H9 (cell line): Measurements from ENCODE around the gene CRYGD. TPM values are rescaled to one million over a fixed set of nuclear protein-coding genes. Genes with fewer than 3 reads are reported as not detected.
A peak's percentile ranks its signal among the peaks of the same experiment; 100 is the strongest.

ENCODE experiments used
- DNase-seq: peaks from one replicate; pipeline ENCODE4 v3.0.0-alpha.2; 2017
- H2AFZ ChIP-seq: one replicate; pipeline ENCODE4 v1.6.1; 2013; ENCODE audit warnings: mild to moderate bottlenecking, low read length, control low read depth, moderate library complexity
- H2AK5ac ChIP-seq: 2 replicates; pipeline ENCODE4 v1.6.1; 2013; ENCODE audit warnings: low read length, control low read depth, mixed read lengths; ENCODE audit not compliant: insufficient read length
- H2BK120ac ChIP-seq: one replicate; pipeline ENCODE4 v1.6.1; 2013; ENCODE audit warnings: low read depth, mild to moderate bottlenecking, low read length, control low read depth, inconsistent platforms; ENCODE audit not compliant: poor library complexity, severe bottlenecking
- H2BK12ac ChIP-seq: 2 replicates; pipeline ENCODE4 v1.6.1; 2013; ENCODE audit warnings: low read length, control low read depth, mixed read lengths, low read depth; ENCODE audit not compliant: insufficient read length
- H2BK15ac ChIP-seq: 2 replicates; pipeline ENCODE4 v1.6.1; 2013; ENCODE audit warnings: low read depth, low read length, control low read depth
- H2BK20ac ChIP-seq: one replicate; pipeline ENCODE4 v1.6.1; 2013; ENCODE audit warnings: low read depth, mild to moderate bottlenecking, low read length, control low read depth, inconsistent platforms; ENCODE audit not compliant: poor library complexity, severe bottlenecking
- H2BK5ac ChIP-seq: 2 replicates; pipeline ENCODE4 v1.6.1; 2013; ENCODE audit warnings: low read length, control low read depth, mixed read lengths; ENCODE audit not compliant: insufficient read length
- H3K14ac ChIP-seq: 2 replicates; pipeline ENCODE4 v1.6.1; 2013; ENCODE audit warnings: low read length, control low read depth; ENCODE audit not compliant: insufficient read depth
- H3K18ac ChIP-seq: 2 replicates; pipeline ENCODE4 v1.6.1; 2013; ENCODE audit warnings: low read depth, mild to moderate bottlenecking, mixed read lengths, low read length, control low read depth; ENCODE audit not compliant: insufficient read length
- H3K23ac ChIP-seq: 2 replicates; pipeline ENCODE4 v1.6.1; 2013; ENCODE audit warnings: low read length, control low read depth, mixed read lengths, low read depth; ENCODE audit not compliant: insufficient read length
- H3K23me2 ChIP-seq: 2 replicates; pipeline ENCODE4 v1.6.1; 2013; ENCODE audit warnings: low read depth, mild to moderate bottlenecking, mixed read lengths, low read length, control low read depth; ENCODE audit not compliant: insufficient read length, poor library complexity, severe bottlenecking
- H3K27ac ChIP-seq: 2 replicates; pipeline ENCODE4 v1.5.1; 2013; ENCODE audit warnings: low read length, control low read depth, mixed read lengths, low read depth; ENCODE audit not compliant: insufficient read length
- H3K27me3 ChIP-seq: 2 replicates; pipeline ENCODE4 v1.6.1; 2013; ENCODE audit warnings: low read length, control low read depth, inconsistent platforms; ENCODE audit not compliant: insufficient read depth
- H3K4ac ChIP-seq: 2 replicates; pipeline ENCODE4 v1.6.1; 2013; ENCODE audit warnings: low read depth, mild to moderate bottlenecking, control low read depth, inconsistent platforms, low read length, moderate library complexity
- H3K4me1 ChIP-seq: 2 replicates; pipeline ENCODE4 v1.6.1; 2013; ENCODE audit warnings: low read length, control low read depth, inconsistent platforms; ENCODE audit not compliant: insufficient read depth
- H3K4me2 ChIP-seq: 2 replicates; pipeline ENCODE4 v1.6.1; 2013; ENCODE audit warnings: low read length, control low read depth, mixed read lengths; ENCODE audit not compliant: insufficient read length, insufficient read depth
- H3K56ac ChIP-seq: 2 replicates; pipeline ENCODE4 v1.6.1; 2013; ENCODE audit warnings: low read depth, mild to moderate bottlenecking, mixed read lengths, low read length, control low read depth; ENCODE audit not compliant: insufficient read length
- H3K79me1 ChIP-seq: 2 replicates; pipeline ENCODE4 v1.6.1; 2013; ENCODE audit warnings: low read depth, mild to moderate bottlenecking, moderate library complexity, low read length, control low read depth, inconsistent platforms; ENCODE audit not compliant: insufficient read depth, poor library complexity, severe bottlenecking
- H3K79me2 ChIP-seq: 2 replicates; pipeline ENCODE4 v1.6.1; 2013; ENCODE audit warnings: low read length, control low read depth, inconsistent platforms; ENCODE audit not compliant: insufficient read depth
- H3K9ac ChIP-seq: 2 replicates; pipeline ENCODE4 v1.6.1; 2013; ENCODE audit warnings: low read length, control low read depth, mixed read lengths; ENCODE audit not compliant: insufficient read length; ENCODE audit errors: extremely low read depth
- H3K9me3 ChIP-seq: one replicate; pipeline ENCODE4 v1.6.1; 2013; ENCODE audit warnings: low read depth, low read length, inconsistent platforms; ENCODE audit not compliant: control insufficient read depth
- H3T11ph ChIP-seq: one replicate; pipeline ENCODE4 v1.6.1; 2013; ENCODE audit warnings: mild to moderate bottlenecking, low read length, control low read depth, inconsistent platforms
- H4K20me1 ChIP-seq: one replicate; pipeline ENCODE4 v1.6.1; 2013; ENCODE audit not compliant: control insufficient read depth, insufficient read length, insufficient read depth
- H4K5ac ChIP-seq: 2 replicates; pipeline ENCODE4 v1.6.1; 2013; ENCODE audit warnings: low read depth, mild to moderate bottlenecking, mixed read lengths, low read length, control low read depth; ENCODE audit not compliant: insufficient read length
- H4K8ac ChIP-seq: replicated peaks from 2 replicates; pipeline ENCODE4 v1.6.1; 2013; ENCODE audit warnings: low read length, control low read depth, mixed read lengths, low read depth; ENCODE audit not compliant: insufficient read length
- H4K91ac ChIP-seq: 2 replicates; pipeline ENCODE4 v1.6.1; 2013; ENCODE audit warnings: low read depth, mild to moderate bottlenecking, moderate library complexity, mixed read lengths, low read length, control low read depth; ENCODE audit not compliant: insufficient read length
- H3K27ac Mint-ChIP-seq, 3 experiments: 2 replicates in 2 of 3; 3 replicates in 1 of 3; pipeline ENCODE4 v1.8.0; 2020 to 2021; ENCODE audit warnings: mixed read lengths in 3 of 3, mild to moderate bottlenecking in 1 of 3, moderate library complexity in 1 of 3
- H3K27me3 Mint-ChIP-seq: 2 replicates; pipeline ENCODE4 v1.8.0; 2021; ENCODE audit warnings: low read depth, mild to moderate bottlenecking, moderate library complexity, mixed read lengths
- H3K36me3 Mint-ChIP-seq, 3 experiments: 2 replicates in 2 of 3; 3 replicates in 1 of 3; pipeline ENCODE4 v1.8.0; 2020 to 2021; ENCODE audit warnings: low read depth in 3 of 3, mixed read lengths in 3 of 3; ENCODE audit not compliant: insufficient read depth in 1 of 3
- H3K4me1 Mint-ChIP-seq, 2 experiments: 2 replicates each; pipeline ENCODE4 v1.8.0; 2020; ENCODE audit warnings: mixed read lengths in 2 of 2
- H3K4me3 Mint-ChIP-seq, 2 experiments: 2 replicates in 1 of 2; 3 replicates in 1 of 2; pipeline ENCODE4 v1.8.0; 2020 to 2021; ENCODE audit warnings: mild to moderate bottlenecking in 2 of 2, mixed read lengths in 2 of 2, moderate library complexity in 1 of 2
- H3K9me3 Mint-ChIP-seq, 2 experiments: 2 replicates in 1 of 2; 3 replicates in 1 of 2; pipeline ENCODE4 v1.8.0; 2020; ENCODE audit warnings: mild to moderate bottlenecking in 2 of 2, mixed read lengths in 2 of 2, moderate library complexity in 1 of 2
- WGBS: extraction: QIAGEN DNeasy Blood & Tissue Kit; methylation state at CpG from one replicate; pipeline ENCODE4 v1.1.7; 2013; ENCODE audit warnings: missing lambda C conversion rate, low lambda C conversion rate, mixed read lengths; ENCODE audit not compliant: insufficient read length; ENCODE audit errors: extremely low coverage; 5-methylcytosine and 5-hydroxymethylcytosine counted together
- total RNA-seq: library from RNA; stranded (reverse); gene quantifications from 2 replicates; pipeline ENCODE4 v1.2.1, GENCODE V29; 2021
- TF ChIP-seq, protein P1 (sequence below): fragments of 200-600 bp; sonication (generic); conservative IDR thresholded peaks from 3 replicates; pipeline ENCODE4 v1.8.0; 2021; ENCODE audit warnings: antibody characterized with exemption, mild to moderate bottlenecking

CRYGD gene
- total RNA-seq, 1 experiment from 2014 or later = not detected

DNA sequence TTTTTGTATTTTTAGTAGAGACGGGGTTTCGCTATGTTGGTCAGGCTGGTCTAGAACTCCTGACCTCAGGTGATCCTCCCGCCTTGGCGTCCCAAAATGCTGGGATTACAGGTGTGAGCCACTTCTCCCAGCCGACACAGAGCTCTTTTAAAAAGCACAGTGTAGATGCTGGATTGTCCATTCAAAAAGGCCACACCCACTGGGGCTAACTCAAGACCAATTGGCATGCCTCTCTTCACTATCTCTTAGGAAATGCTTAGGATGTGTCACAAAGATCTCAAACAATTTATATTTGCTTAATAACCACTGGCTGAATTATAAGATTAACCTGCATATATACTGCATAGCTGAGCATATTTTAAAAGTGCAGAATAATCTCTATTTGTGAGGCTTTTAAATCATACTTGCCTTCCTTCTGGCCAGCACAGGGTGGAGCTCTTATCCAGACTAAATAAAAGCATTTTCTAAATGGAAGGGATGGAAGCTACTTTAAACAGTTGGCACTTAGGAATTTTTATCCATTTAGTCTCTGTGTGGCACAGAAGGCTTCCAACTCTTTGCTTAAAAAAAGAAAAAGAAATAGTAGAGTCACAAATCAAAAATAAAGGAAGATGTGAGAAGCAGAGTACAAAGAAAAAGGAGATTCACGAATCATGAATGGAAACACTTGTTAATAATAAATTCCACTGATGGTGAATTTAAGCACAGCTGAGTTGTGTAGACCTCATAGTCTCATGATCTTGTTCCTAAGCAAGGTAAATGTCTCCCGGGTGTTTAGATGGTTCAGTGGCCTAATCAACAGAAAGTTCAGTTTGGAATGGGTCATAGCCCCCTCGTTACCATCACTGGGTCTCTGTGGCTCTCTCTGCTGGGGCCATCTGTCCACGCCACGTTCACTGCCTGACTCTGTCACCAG, 22.4 kb downstream of the CRYGD start:
- no peaks in the 10 kb centered on the region for H4K20me1 ChIP-seq
- no peaks in the 10 kb centered on the region for H3K79me2 ChIP-seq
- H3K27ac Mint-ChIP-seq = 0 out of 7 replicates have a peak overlapping the region, but pooled peaks of 1 of the 3 experiments have one; percentile 3
- no peak overlapping the region for H3K56ac ChIP-seq
- H3K4ac ChIP-seq = no peak overlapping the region
- no peak overlapping the region for H2BK20ac ChIP-seq
- H3K9me3 Mint-ChIP-seq = peaks cover 3 to 6% of the 10 kb centered on the region in 2 experiments; a peak in 3 of 5 replicates
- TF ChIP-seq, protein P1, sequence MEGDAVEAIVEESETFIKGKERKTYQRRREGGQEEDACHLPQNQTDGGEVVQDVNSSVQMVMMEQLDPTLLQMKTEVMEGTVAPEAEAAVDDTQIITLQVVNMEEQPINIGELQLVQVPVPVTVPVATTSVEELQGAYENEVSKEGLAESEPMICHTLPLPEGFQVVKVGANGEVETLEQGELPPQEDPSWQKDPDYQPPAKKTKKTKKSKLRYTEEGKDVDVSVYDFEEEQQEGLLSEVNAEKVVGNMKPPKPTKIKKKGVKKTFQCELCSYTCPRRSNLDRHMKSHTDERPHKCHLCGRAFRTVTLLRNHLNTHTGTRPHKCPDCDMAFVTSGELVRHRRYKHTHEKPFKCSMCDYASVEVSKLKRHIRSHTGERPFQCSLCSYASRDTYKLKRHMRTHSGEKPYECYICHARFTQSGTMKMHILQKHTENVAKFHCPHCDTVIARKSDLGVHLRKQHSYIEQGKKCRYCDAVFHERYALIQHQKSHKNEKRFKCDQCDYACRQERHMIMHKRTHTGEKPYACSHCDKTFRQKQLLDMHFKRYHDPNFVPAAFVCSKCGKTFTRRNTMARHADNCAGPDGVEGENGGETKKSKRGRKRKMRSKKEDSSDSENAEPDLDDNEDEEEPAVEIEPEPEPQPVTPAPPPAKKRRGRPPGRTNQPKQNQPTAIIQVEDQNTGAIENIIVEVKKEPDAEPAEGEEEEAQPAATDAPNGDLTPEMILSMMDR = peak; percentile 73
- H3K9ac ChIP-seq = no peak overlapping the region
- H3K27ac ChIP-seq = no peak overlapping the region
- no peak overlapping the region for H3K18ac ChIP-seq
- H4K8ac ChIP-seq = no peak overlapping the region
- H2AFZ ChIP-seq = no peak overlapping the region
- no peaks in the 10 kb centered on the region for H3K79me1 ChIP-seq
- H3K14ac ChIP-seq = no peak overlapping the region
- no peaks in the 10 kb centered on the region for H3K23me2 ChIP-seq
- peaks cover 0 to 4% (median 0%) of the 10 kb centered on the region in 3 experiments; a peak in 3 of 7 replicates for H3K36me3 Mint-ChIP-seq
- no CpG with 5 or more reads among the region's 10 CpGs for WGBS
- H3K27me3 ChIP-seq = no peaks in the 10 kb centered on the region
- no peaks in the 10 kb centered on the region; the same call in 1 of the 2 replicates for H3K4me1 ChIP-seq
- H2BK15ac ChIP-seq = no peak overlapping the region
- H2BK12ac ChIP-seq = no peak overlapping the region
- no peak overlapping the region for H4K5ac ChIP-seq
- no peak overlapping the region for H3K4me2 ChIP-seq
- no peak overlapping the region for H2AK5ac ChIP-seq
- H3K4me1 Mint-ChIP-seq = peaks cover 22 to 26% of the 10 kb centered on the region in 2 experiments
- H3K9me3 ChIP-seq = no peaks in the 10 kb centered on the region
- no peaks in the 10 kb centered on the region for H3K27me3 Mint-ChIP-seq
- H2BK5ac ChIP-seq = no peak overlapping the region
- H3K23ac ChIP-seq = no peak overlapping the region
- H2BK120ac ChIP-seq = no peak overlapping the region
- H4K91ac ChIP-seq = no peak overlapping the region
- DNase-seq = no peak
- no peak overlapping the region for H3T11ph ChIP-seq
- no peak overlapping the region for H3K4me3 Mint-ChIP-seq
